ENCODE measurements around the gene KIF5B. TPM values are rescaled to one million over a fixed set of nuclear protein-coding genes. Genes with fewer than 3 reads are reported as not detected.
"Not testable (repeated sequence)": the region's sequence is repeated elsewhere in the genome, so short reads cannot be mapped to it uniquely, and the experiment has no call there.

The KIF5B gene
- total RNA-seq, 1 experiment from 2014 or later = 117 TPM

DNA sequence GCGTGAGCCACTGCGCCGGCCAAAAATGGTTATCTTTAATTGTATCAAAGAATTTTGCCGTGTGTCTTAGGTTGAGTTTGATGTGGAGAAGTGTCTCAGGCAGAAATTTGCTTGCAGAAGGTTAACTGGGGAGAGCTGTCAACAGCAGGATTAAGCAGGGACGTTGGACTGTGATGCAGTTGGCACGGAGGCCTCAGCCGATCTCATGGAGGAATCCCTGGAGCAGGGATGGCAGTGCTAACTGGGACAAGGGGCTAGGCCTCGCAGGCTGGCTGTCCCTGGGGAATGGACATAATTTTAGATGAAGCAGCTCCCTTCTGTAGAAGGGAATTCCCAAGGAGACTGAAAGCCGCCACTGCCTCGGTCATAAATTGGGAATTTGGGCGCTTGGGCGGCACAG, 12.3 kb upstream of the KIF5B start:
- no peak overlapping the region for H3K4me2 ChIP-seq (ENCODE audit: low read length)
- no peak for DNase-seq (ENCODE audit: low read depth, low spot score)
- intact Hi-C loops (cut with micrococcal nuclease) = no loop called here
- POLR2A ChIA-PET = no interaction called here
- H4K20me1 ChIP-seq (ENCODE audit: insufficient read depth) = no peaks in the 10 kb centered on the region
- H3K79me2 ChIP-seq (ENCODE audit: insufficient read depth, low read length) = no peaks in the 10 kb centered on the region
- CTCF ChIA-PET = no interaction called here
- no peak overlapping the region for H2AFZ ChIP-seq (ENCODE audit: low read depth, low read length, poor library complexity, severe bottlenecking)
- BruUV-seq (replicated peaks) = no TSS peak
- no peaks in the 10 kb centered on the region for H3K4me1 ChIP-seq (ENCODE audit: control insufficient read depth in 1 of 2, insufficient read depth in 2 of 2, low read length in 2 of 2)
- no peak overlapping the region for H3K9ac ChIP-seq (ENCODE audit: low read length)
- H3K4me3 ChIP-seq (replicated peaks in 1 of 2; ENCODE audit: low read depth in 1 of 2, low read length in 2 of 2) = no peak overlapping the region
- no peaks in the 10 kb centered on the region for H3K36me3 ChIP-seq (ENCODE audit: control insufficient read depth in 1 of 2, insufficient read depth in 2 of 2, low read length in 2 of 2)
- no peak overlapping the region for H3K27ac ChIP-seq (ENCODE audit: low read depth, low read length)
- TF ChIP-seq EGR1 (IDR thresholded peaks at IDR 0.05; ENCODE audit: low read depth) (no peak), EZH2phosphoT487 (IDR thresholded peaks at IDR 0.05; ENCODE audit: borderline replicate concordance) (no peak), ZNF274 (IDR thresholded peaks at IDR 0.05; ENCODE audit: low read depth, low read length) (no peak), POLR2A (IDR thresholded peaks at IDR 0.05; ENCODE audit: borderline replicate concordance, extremely low read depth, insufficient read depth, insufficient read length) (no peak), RAD21 (IDR thresholded peaks at IDR 0.05; ENCODE audit: low read depth) (no peak)
- no peaks in the 10 kb centered on the region for H3K9me3 ChIP-seq (ENCODE audit: control insufficient read depth in 1 of 2, insufficient read depth in 1 of 2, low read depth in 1 of 2, low read length in 2 of 2)
- ATAC-seq = no peak
- H3K27me3 ChIP-seq (ENCODE audit: insufficient read depth, low read length) = no peaks in the 10 kb centered on the region
- RAD21 ChIA-PET (ENCODE audit: low non-redundant PET in 1 of 2, low total read pairs in 2 of 2, uncharacterized antibody in 2 of 2, unreplicated experiment in 2 of 2) = no interaction called here
- no peaks in the 10 kb centered on the region for H3K9me2 ChIP-seq (ENCODE audit: insufficient read depth)

DNA sequence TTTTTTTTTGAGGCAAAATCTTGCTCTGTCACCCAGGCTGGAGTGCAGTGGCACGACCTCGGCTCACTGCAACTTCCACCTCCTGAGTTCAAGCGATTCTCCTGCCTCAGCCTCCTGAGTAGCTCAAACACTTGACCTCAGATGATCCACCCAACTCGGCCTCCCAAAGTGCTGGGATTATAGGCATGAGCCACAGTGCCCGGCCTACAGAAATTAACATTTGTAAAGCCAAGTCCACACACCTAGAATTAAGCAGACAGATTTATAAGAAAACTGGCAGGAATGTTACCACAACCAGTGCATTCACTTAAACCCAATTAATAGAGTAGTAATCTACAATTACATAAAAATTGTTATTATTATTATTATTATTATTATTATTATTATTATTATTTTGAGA, 11.7 kb upstream of the KIF5B start:
- POLR2A ChIA-PET; H3K4me3 ChIP-seq (replicated peaks in 1 of 2; ENCODE audit: low read depth in 1 of 2, low read length in 2 of 2); ATAC-seq; RAD21 ChIA-PET (ENCODE audit: low non-redundant PET in 1 of 2, low total read pairs in 2 of 2, uncharacterized antibody in 2 of 2, unreplicated experiment in 2 of 2); H3K4me1 ChIP-seq (ENCODE audit: control insufficient read depth in 1 of 2, insufficient read depth in 2 of 2, low read length in 2 of 2); H4K20me1 ChIP-seq (ENCODE audit: insufficient read depth); H3K9ac ChIP-seq (ENCODE audit: low read length); H2AFZ ChIP-seq (ENCODE audit: low read depth, low read length, poor library complexity, severe bottlenecking); BruUV-seq (replicated peaks); H3K9me3 ChIP-seq (ENCODE audit: control insufficient read depth in 1 of 2, insufficient read depth in 1 of 2, low read depth in 1 of 2, low read length in 2 of 2); CTCF ChIA-PET; intact Hi-C loops (cut with micrococcal nuclease); DNase-seq (ENCODE audit: low read depth, low spot score); H3K27me3 ChIP-seq (ENCODE audit: insufficient read depth, low read length); H3K36me3 ChIP-seq (ENCODE audit: control insufficient read depth in 1 of 2, insufficient read depth in 2 of 2, low read length in 2 of 2); H3K27ac ChIP-seq (ENCODE audit: low read depth, low read length); H3K4me2 ChIP-seq (ENCODE audit: low read length); H3K79me2 ChIP-seq (ENCODE audit: insufficient read depth, low read length); H3K9me2 ChIP-seq (ENCODE audit: insufficient read depth): not testable (repeated sequence)

Data from HCT116 (cell line).